ENCODE results near the gene ROR2. TPM values are rescaled to one million over a fixed set of nuclear protein-coding genes. Genes with fewer than 3 reads are reported as not detected.

Gene ROR2
- polyA plus RNA-seq, 2 donors: 1.7 to 3.6 TPM

- Histone ChIP-seq H3K4me3 (ENCODE audit: low read depth in 1 of 2, low read length in 2 of 2) (no peak overlapping the region), H3K27me3 (ENCODE audit: control insufficient read depth in 1 of 2, insufficient read depth in 2 of 2, low read length in 2 of 2) (no peaks in the 10 kb centered on the region), H3K36me3 (ENCODE audit: control insufficient read depth in 2 of 2, insufficient read depth in 2 of 2, low read length in 1 of 2) (no peaks in the 10 kb centered on the region), H3K9me3 (ENCODE audit: control insufficient read depth in 2 of 2, insufficient read depth in 1 of 2, low read depth in 1 of 2, low read length in 1 of 2) (no peaks in the 10 kb centered on the region), H3K27ac (ENCODE audit: low read depth in 2 of 2, low read length in 1 of 2) (no peak overlapping the region), H3K4me1 (ENCODE audit: control insufficient read depth in 2 of 2, insufficient read depth in 2 of 2, low read length in 1 of 2) (no peaks in the 10 kb centered on the region)
- WGBS, 2 donors: 89% methylated on average over 3 of the region's 3 CpGs
These were observed 350.5 kb downstream of the ROR2 start for GRCh38 chr9:91599564-91599963.

DNA sequence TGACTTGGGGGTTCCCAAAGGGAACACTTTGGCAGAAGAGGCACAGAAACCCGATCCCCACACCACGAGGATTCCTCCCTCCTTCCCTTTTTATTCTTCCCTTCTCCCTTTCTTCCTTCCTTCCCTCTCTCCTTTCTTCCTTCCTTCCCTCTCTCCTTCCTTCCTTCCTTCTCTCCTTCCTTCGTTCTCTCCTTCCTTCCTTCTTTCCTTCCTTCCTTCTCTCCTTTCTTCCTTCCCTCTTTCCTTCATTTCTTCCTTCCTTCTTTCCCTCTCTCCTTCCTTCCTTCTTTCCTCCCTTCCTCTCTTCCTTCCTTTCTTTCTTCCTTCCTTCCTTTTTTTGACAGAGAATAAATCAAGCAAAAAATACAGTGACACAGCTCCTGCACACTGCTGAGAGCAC lies 358.4 kb downstream of the ROR2 start:
- Histone ChIP-seq H3K36me3 (ENCODE audit: control insufficient read depth in 2 of 2, insufficient read depth in 2 of 2, low read length in 1 of 2) (no peaks in the 10 kb centered on the region), H3K9me3 (ENCODE audit: control insufficient read depth in 2 of 2, insufficient read depth in 1 of 2, low read depth in 1 of 2, low read length in 1 of 2) (no peaks in the 10 kb centered on the region), H3K4me3 (ENCODE audit: low read depth in 1 of 2, low read length in 2 of 2) (no peak overlapping the region), H3K27me3 (ENCODE audit: control insufficient read depth in 1 of 2, insufficient read depth in 2 of 2, low read length in 2 of 2) (no peaks in the 10 kb centered on the region), H3K4me1 (ENCODE audit: control insufficient read depth in 2 of 2, insufficient read depth in 2 of 2, low read length in 1 of 2) (peaks cover 0 to 3% of the 10 kb centered on the region in 2 donors), H3K27ac (ENCODE audit: low read depth in 2 of 2, low read length in 1 of 2) (no peak overlapping the region)
- WGBS, 2 donors: 67 to 85% methylated on average over 3 of the region's 3 CpGs

DNA sequence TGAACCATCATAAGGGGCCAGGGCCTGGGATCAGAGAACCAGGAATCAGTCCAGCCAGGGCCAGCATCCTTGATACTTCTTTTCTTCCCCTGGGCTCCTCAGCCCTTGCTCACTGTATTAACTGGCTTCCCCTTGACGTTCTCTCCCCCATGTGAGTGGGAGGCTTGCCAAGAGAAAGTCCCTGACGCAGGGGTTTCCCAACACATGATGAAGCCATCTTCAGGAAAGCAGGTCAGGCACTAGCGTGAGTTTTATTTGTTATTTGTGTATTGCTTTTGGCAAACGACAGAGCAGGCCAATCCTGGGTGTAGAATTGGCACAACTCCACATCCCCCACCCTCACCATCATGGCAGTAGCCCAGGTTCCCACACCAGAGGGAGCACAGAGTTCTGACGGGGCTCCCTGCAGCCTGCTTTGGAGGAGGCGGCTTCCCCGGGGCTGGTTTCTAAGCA lies 360.9 kb downstream of the ROR2 start:
- peaks cover 0 to 3% of the 10 kb centered on the region in 2 donors for H3K4me1 ChIP-seq (ENCODE audit: control insufficient read depth in 2 of 2, insufficient read depth in 2 of 2, low read length in 1 of 2)
- H3K36me3 ChIP-seq (ENCODE audit: control insufficient read depth in 2 of 2, insufficient read depth in 2 of 2, low read length in 1 of 2): no peaks in the 10 kb centered on the region

DNA sequence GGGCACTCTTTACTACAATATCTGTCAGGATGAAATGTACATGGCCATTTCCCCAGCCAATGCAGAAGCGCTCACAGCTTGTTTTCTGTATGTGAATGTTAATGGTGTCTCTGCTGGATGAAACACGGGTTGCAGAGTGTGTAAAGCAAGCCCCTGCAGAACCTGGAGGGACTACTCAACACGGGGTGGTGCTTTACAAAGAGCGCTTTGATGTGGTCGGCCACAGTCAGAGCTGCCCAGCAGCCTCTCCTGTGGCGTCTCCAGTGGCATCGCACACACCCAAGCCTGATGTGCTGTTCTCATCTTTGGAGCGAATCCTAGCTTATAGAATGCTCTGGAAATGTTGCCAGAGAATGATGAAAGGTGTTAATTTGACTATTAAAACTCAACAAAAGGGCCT lies 363.7 kb downstream of the ROR2 start:
- Histone ChIP-seq H3K36me3 (ENCODE audit: control insufficient read depth in 2 of 2, insufficient read depth in 2 of 2, low read length in 1 of 2) (no peaks in the 10 kb centered on the region), H3K27me3 (ENCODE audit: control insufficient read depth in 1 of 2, insufficient read depth in 2 of 2, low read length in 2 of 2) (no peaks in the 10 kb centered on the region), H3K9me3 (ENCODE audit: control insufficient read depth in 2 of 2, insufficient read depth in 1 of 2, low read depth in 1 of 2, low read length in 1 of 2) (peaks cover 0 to 3% of the 10 kb centered on the region in 2 donors), H3K4me3 (ENCODE audit: low read depth in 1 of 2, low read length in 2 of 2) (no peak overlapping the region), H3K27ac (ENCODE audit: low read depth in 2 of 2, low read length in 1 of 2) (no peak overlapping the region), H3K4me1 (ENCODE audit: control insufficient read depth in 2 of 2, insufficient read depth in 2 of 2, low read length in 1 of 2) (peaks cover 0 to 3% of the 10 kb centered on the region in 2 donors)
- WGBS, 2 donors: 53 to 66% methylated on average over 8 of the region's 8 CpGs

More for the DNA sequence above, 360.9 kb downstream of the ROR2 start:
- H3K4me3 ChIP-seq (ENCODE audit: low read depth in 1 of 2, low read length in 2 of 2): no peak overlapping the region
- no peaks in the 10 kb centered on the region for H3K9me3 ChIP-seq (ENCODE audit: control insufficient read depth in 2 of 2, insufficient read depth in 1 of 2, low read depth in 1 of 2, low read length in 1 of 2)
- no peaks in the 10 kb centered on the region for H3K27me3 ChIP-seq (ENCODE audit: control insufficient read depth in 1 of 2, insufficient read depth in 2 of 2, low read length in 2 of 2)
- H3K27ac ChIP-seq (ENCODE audit: low read depth in 2 of 2, low read length in 1 of 2): no peak overlapping the region
- 29 to 36% methylated on average over 7 of the region's 7 CpGs for WGBS, 2 donors

DNA sequence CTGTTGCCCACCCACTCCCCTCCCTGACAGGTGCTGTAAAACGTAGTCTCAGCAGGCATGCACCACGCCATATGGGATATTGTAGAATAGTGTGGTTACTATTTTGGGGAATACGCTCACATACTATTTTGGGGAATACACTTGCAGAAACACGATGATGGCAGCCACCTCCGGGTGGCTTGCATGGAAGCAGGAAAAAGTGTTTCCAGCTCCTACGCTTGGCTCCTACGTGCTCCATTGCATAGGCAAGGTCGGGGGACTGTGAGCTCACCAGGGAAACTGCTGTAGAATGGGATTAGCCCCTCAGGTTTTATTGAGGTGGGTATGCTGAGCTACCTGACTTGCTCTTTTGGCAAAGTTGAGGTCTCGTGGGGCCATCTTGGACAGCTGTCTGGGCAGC lies 366.1 kb downstream of the ROR2 start:
- H3K9me3 ChIP-seq (ENCODE audit: control insufficient read depth in 2 of 2, insufficient read depth in 1 of 2, low read depth in 1 of 2, low read length in 1 of 2): peaks cover 0 to 3% of the 10 kb centered on the region in 2 donors
- no peaks in the 10 kb centered on the region for H3K27me3 ChIP-seq (ENCODE audit: control insufficient read depth in 1 of 2, insufficient read depth in 2 of 2, low read length in 2 of 2)

DNA sequence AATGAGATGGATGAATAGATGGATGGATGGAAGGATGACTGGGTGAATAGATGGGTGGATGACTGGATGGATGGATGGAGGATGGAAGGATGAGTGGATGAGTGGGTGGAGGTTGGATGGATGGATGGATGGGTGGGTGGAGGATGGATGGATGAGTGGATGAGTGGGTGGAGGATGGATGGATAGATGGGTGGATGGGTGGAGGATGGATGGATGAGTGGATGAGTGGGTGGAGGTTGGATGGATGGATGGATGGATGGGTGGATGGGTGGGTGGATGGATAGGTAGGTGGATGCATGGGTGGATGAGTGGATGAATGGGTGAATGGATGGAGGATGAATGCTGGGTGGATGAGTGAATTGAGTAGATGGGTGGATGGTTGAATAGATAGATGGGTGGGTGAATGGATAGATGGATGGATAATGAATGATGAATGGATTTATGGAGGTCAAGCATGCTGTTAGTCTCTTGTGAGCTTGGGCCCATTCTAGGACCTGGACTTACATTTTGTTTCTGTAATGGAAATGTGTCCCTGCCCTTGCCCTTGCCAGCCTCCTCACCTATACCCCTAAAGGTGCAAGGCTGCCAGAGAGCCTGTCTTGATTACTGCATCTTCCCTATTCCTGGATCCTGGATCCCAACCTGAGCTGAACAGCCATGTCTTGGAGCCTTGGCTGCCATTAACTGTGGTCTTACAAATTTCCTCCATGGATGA lies 366.7 kb downstream of the ROR2 start:
- H3K4me1 ChIP-seq (ENCODE audit: control insufficient read depth in 2 of 2, insufficient read depth in 2 of 2, low read length in 1 of 2): no peaks in the 10 kb centered on the region
- H3K27ac ChIP-seq (ENCODE audit: low read depth in 2 of 2, low read length in 1 of 2): no peak overlapping the region
- H3K9me3 ChIP-seq (ENCODE audit: control insufficient read depth in 2 of 2, insufficient read depth in 1 of 2, low read depth in 1 of 2, low read length in 1 of 2): peaks cover 0 to 3% of the 10 kb centered on the region in 2 donors
- no peak overlapping the region for H3K4me3 ChIP-seq (ENCODE audit: low read depth in 1 of 2, low read length in 2 of 2)
- no peaks in the 10 kb centered on the region for H3K36me3 ChIP-seq (ENCODE audit: control insufficient read depth in 2 of 2, insufficient read depth in 2 of 2, low read length in 1 of 2)
- no peaks in the 10 kb centered on the region for H3K27me3 ChIP-seq (ENCODE audit: control insufficient read depth in 1 of 2, insufficient read depth in 2 of 2, low read length in 2 of 2)

More for the DNA sequence above, 366.1 kb downstream of the ROR2 start:
- no peaks in the 10 kb centered on the region for H3K36me3 ChIP-seq (ENCODE audit: control insufficient read depth in 2 of 2, insufficient read depth in 2 of 2, low read length in 1 of 2)
- no peaks in the 10 kb centered on the region for H3K4me1 ChIP-seq (ENCODE audit: control insufficient read depth in 2 of 2, insufficient read depth in 2 of 2, low read length in 1 of 2)
- no peak overlapping the region for H3K4me3 ChIP-seq (ENCODE audit: low read depth in 1 of 2, low read length in 2 of 2)
- WGBS, 2 donors: 92 to 95% methylated on average over 9 of the region's 9 CpGs
- H3K27ac ChIP-seq (ENCODE audit: low read depth in 2 of 2, low read length in 1 of 2): no peak overlapping the region

- Histone ChIP-seq H3K4me3 (ENCODE audit: low read depth in 1 of 2, low read length in 2 of 2) (no peak overlapping the region), H3K36me3 (ENCODE audit: control insufficient read depth in 2 of 2, insufficient read depth in 2 of 2, low read length in 1 of 2) (no peaks in the 10 kb centered on the region), H3K4me1 (ENCODE audit: control insufficient read depth in 2 of 2, insufficient read depth in 2 of 2, low read length in 1 of 2) (no peaks in the 10 kb centered on the region), H3K9me3 (ENCODE audit: control insufficient read depth in 2 of 2, insufficient read depth in 1 of 2, low read depth in 1 of 2, low read length in 1 of 2) (peaks cover 0 to 3% of the 10 kb centered on the region in 2 donors), H3K27ac (ENCODE audit: low read depth in 2 of 2, low read length in 1 of 2) (no peak overlapping the region), H3K27me3 (ENCODE audit: control insufficient read depth in 1 of 2, insufficient read depth in 2 of 2, low read length in 2 of 2) (peaks cover 0 to 2% of the 10 kb centered on the region in 2 donors)
- WGBS, 2 donors: 84 to 93% methylated on average over 4 of the region's 4 CpGs
These were observed 367.8 kb downstream of the ROR2 start for GRCh38 chr9:91582181-91582580.

GRCh38 chr9:91580136-91580535 lies 369.9 kb downstream of the ROR2 start:
- 32 to 42% methylated on average over 2 of the region's 2 CpGs for WGBS, 2 donors

DNA sequence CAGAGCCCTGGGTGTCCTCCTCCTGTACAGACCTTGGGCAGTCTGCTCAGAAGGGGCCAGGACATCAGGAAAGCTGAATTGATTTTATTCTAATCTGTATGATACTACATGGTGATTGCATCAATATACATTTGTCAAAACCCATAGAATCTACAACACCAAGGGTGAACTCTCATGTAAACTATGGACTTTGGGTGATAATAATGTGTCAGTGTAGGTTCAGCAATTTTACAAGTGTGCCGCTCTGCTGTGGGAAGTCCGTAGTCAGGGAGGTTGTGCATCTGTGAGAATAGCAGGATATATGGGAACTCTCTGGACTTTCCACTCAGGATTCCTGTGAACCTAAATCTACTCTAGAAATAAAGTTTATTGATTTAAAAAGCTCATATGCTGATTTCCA lies 371.1 kb downstream of the ROR2 start:
- no peak overlapping the region for H3K27ac ChIP-seq (ENCODE audit: low read depth in 2 of 2, low read length in 1 of 2)
- peaks cover 0 to 3% of the 10 kb centered on the region in 2 donors for H3K9me3 ChIP-seq (ENCODE audit: control insufficient read depth in 2 of 2, insufficient read depth in 1 of 2, low read depth in 1 of 2, low read length in 1 of 2)
- H3K36me3 ChIP-seq (ENCODE audit: control insufficient read depth in 2 of 2, insufficient read depth in 2 of 2, low read length in 1 of 2): no peaks in the 10 kb centered on the region
- no peak overlapping the region for H3K4me3 ChIP-seq (ENCODE audit: low read depth in 1 of 2, low read length in 2 of 2)
- peaks cover 0 to 2% of the 10 kb centered on the region in 2 donors for H3K27me3 ChIP-seq (ENCODE audit: control insufficient read depth in 1 of 2, insufficient read depth in 2 of 2, low read length in 2 of 2)
- 79 to 88% methylated on average over 2 of the region's 2 CpGs for WGBS, 2 donors
- H3K4me1 ChIP-seq (ENCODE audit: control insufficient read depth in 2 of 2, insufficient read depth in 2 of 2, low read length in 1 of 2): no peaks in the 10 kb centered on the region

More at GRCh38 chr9:91580136-91580535, 369.9 kb downstream of the ROR2 start:
- no peaks in the 10 kb centered on the region for H3K36me3 ChIP-seq (ENCODE audit: control insufficient read depth in 2 of 2, insufficient read depth in 2 of 2, low read length in 1 of 2)
- H3K9me3 ChIP-seq (ENCODE audit: control insufficient read depth in 2 of 2, insufficient read depth in 1 of 2, low read depth in 1 of 2, low read length in 1 of 2): peaks cover 0 to 3% of the 10 kb centered on the region in 2 donors
- H3K27ac ChIP-seq (ENCODE audit: low read depth in 2 of 2, low read length in 1 of 2): no peak overlapping the region
- no peaks in the 10 kb centered on the region for H3K4me1 ChIP-seq (ENCODE audit: control insufficient read depth in 2 of 2, insufficient read depth in 2 of 2, low read length in 1 of 2)
- H3K4me3 ChIP-seq (ENCODE audit: low read depth in 1 of 2, low read length in 2 of 2): no peak overlapping the region
- peaks cover 0 to 2% of the 10 kb centered on the region in 2 donors for H3K27me3 ChIP-seq (ENCODE audit: control insufficient read depth in 1 of 2, insufficient read depth in 2 of 2, low read length in 2 of 2)

- H3K4me1 ChIP-seq (ENCODE audit: control insufficient read depth in 2 of 2, insufficient read depth in 2 of 2, low read length in 1 of 2): peaks cover 3 to 5% of the 10 kb centered on the region in 2 donors
- no peaks in the 10 kb centered on the region for H3K9me3 ChIP-seq (ENCODE audit: control insufficient read depth in 2 of 2, insufficient read depth in 1 of 2, low read depth in 1 of 2, low read length in 1 of 2)
- WGBS, 2 donors: 56 to 66% methylated on average over 6 of the region's 6 CpGs
- H3K36me3 ChIP-seq (ENCODE audit: control insufficient read depth in 2 of 2, insufficient read depth in 2 of 2, low read length in 1 of 2): no peaks in the 10 kb centered on the region
- peaks cover 0 to 2% of the 10 kb centered on the region in 2 donors for H3K27me3 ChIP-seq (ENCODE audit: control insufficient read depth in 1 of 2, insufficient read depth in 2 of 2, low read length in 2 of 2)
- H3K4me3 ChIP-seq (ENCODE audit: low read depth in 1 of 2, low read length in 2 of 2): no peak overlapping the region
- H3K27ac ChIP-seq (ENCODE audit: low read depth in 2 of 2, low read length in 1 of 2): no peak overlapping the region
These were observed 372.4 kb downstream of the ROR2 start for GRCh38 chr9:91577633-91578061.
